GM18907 (cell line): ENCODE measurements around the gene MAP3K9.
"Not testable (repeated sequence)": the region's sequence is repeated elsewhere in the genome, so short reads cannot be mapped to it uniquely, and the experiment has no call there.

ENCODE experiments used
- ATAC-seq: cut with Tn5 transposase; IDR thresholded peaks from one replicate; pipeline ENCODE4 v1.9.1; 2021; ENCODE audit warnings: mild to moderate bottlenecking, moderate library complexity; ENCODE audit not compliant: unreplicated experiment

Gene MAP3K9

DNA sequence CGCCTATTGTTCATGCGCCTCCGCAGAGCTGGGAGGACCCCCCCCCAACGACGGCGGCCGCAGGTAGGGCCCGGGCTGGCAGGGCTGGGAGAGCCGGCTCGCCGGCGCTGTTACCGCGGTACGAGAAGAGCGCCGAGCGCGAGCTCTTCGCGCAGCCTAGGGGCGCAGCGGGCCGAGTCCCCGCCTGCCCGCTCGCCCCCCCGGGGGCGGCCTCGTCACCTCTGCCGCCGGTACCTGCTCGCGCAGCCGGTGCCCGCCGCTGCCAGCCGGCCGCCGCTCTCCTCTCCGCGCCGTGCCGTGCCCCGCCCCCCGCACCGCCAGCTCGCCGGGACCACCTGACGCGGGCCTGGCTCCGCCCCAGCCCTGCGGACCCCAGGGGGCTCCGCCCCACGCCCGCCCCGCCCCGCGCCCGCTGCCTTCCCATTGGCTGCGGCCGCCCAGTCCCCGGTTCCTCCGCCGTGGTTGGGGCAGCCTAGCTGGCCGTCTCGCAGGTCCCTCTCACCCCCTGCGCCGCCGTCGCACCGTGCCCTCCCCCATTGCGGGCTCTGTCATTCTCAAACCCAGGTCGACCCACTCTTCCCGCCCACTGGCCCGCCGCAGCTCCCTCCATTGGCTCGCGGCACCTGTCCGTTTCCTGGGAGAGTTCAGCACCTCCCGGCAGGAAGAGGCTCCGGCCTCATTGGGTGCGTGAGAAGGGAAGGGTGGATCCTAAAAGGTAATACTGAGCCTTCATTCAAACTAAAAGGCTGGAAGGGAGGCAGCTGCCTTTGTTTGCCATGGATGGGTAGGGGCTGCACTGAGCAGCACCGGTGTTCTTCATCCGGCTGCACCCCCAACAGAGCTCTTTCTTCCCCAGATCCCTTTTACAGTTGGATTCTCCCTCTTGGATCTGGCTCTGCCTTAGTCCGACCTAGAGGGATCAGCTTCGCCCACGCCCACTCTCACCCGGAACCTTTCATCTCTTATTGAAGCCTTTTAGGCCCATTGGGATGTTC lies at the start of gene MAP3K9:
MAP3K9 (minus strand) TSS at position 289 of the 995 bp plus-strand sequence. CDS start 342 bp downstream, outside the sequence.
- peak; percentile 92 for ATAC-seq

DNA sequence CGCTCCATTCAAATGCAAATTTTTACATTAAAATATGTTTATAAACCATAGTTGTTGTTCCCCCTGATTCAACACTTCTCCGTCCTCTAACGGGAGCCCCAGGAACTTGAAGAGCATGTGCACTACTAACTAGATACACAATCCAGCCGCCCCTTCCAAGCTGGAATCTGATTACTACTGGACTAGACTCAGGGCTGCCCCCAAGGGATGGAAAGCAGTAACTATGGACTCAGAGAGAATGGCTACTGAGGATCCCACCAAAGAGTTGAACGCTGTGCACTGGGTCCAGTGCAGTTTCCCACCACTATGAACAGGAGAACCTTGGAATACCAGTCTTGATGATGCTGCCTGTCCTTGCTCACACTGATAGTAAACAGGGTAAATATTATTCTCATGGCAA lies 49.3 kb upstream of the MAP3K9 start:
- no peak for ATAC-seq

DNA sequence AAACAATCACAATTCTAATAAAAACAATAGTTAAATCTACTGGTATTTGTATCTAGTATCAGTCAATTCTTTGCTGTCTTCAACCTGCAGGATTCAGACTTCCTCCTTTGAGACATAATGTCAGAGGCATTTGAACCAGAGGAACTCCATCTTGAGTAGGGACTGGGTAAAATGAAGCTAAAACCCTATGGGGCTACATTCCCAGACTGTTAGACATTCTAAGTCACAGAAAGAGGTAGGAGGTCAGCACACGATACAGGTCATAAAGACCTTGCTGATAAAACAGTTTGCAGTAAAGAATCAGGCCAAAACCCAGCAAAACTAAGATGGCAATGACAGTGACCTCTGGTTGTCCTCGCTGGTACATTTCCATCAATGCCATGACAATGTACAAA lies 48.2 kb upstream of the MAP3K9 start:
- ATAC-seq, result no peak

DNA sequence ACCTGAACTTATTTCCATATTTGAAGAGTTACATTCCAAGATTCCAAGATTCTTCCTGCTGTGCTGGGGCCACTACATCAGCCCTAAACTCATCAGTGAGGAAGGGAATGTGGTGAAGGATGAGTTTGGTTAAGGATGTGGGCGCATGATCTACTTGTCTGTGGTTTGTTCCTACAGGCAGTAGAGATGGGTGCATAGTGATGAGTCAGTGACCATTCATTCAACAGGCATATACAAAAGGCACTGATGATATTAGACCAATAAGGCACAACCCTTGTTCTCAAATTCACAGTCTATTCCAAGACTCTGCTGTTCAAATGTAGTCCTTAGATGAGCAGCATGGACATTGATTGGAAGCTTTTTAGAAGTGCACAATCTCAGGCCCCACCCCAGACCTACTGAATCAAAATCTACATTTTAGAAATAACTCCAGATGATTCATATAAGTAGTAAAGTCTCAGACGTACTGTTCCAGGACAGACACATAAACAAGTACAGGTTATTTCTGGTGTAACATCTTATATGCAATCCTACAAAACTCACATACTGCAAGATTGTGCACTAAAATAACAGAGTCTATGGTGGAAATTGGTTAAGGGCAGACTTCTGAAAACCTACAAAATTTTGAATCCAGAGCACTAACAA lies 47.7 kb upstream of the MAP3K9 start:
- ATAC-seq, result no peak

- ATAC-seq, result no peak
Observed at GRCh38 chr14:70855486-70855885, 46.2 kb upstream of the MAP3K9 start.

DNA sequence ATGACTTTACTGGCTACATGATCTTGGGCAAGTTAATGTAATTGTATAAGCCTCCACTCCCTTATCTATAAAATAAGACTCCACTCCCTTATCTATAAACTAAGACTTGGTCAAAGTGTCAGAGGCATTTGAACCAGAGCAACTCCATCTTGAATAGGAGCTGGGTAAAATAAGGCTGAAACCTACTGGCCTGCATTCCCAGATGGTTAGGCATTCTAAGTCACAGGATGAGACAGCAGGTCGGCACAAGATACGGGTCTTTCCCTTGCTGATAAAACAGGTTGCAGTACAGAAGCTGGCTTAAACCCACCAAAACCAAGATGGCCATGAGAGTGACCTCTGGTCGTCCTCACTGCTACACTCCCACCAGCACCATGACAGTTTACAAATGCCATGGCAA lies 44.3 kb upstream of the MAP3K9 start:
- not testable (repeated sequence) for ATAC-seq

GRCh38 chr14:70847406-70848090 lies 38.2 kb upstream of the MAP3K9 start:
- ATAC-seq, result no peak

- no peak for ATAC-seq
Observed at GRCh38 chr14:70845601-70846000, 36.3 kb upstream of the MAP3K9 start.

GRCh38 chr14:70842851-70843462 lies 33.6 kb upstream of the MAP3K9 start:
- no peak for ATAC-seq

DNA sequence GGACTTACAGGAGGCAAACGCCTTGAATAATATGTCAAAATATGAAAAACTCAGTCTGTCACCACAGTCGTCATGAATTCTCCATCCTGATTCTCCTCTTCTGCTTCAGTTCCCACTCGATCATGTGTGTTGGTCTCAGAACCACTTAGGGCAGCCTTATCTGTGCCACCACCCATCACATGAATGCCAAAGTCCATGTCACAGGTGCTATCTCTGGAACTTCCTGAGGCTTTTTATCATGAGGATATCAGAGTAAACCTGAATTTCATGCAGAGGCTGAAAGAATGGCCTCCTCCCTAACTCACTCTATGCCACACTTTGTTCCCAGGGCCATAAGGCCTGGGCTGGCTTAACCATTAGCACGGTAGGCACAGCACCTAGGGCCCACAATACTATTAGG lies 28.8 kb upstream of the MAP3K9 start:
- no peak for ATAC-seq

- ATAC-seq, result no peak
Observed at GRCh38 chr14:70836946-70837345, 27.6 kb upstream of the MAP3K9 start.

GRCh38 chr14:70833884-70834283 lies 24.6 kb upstream of the MAP3K9 start:
- ATAC-seq, result no peak

GRCh38 chr14:70832561-70833305 lies 23.4 kb upstream of the MAP3K9 start:
- ATAC-seq, result no peak

GRCh38 chr14:70830998-70831781 lies 21.9 kb upstream of the MAP3K9 start:
- no peak for ATAC-seq

- no peak for ATAC-seq
Observed at GRCh38 chr14:70828188-70828587, 18.9 kb upstream of the MAP3K9 start.

DNA sequence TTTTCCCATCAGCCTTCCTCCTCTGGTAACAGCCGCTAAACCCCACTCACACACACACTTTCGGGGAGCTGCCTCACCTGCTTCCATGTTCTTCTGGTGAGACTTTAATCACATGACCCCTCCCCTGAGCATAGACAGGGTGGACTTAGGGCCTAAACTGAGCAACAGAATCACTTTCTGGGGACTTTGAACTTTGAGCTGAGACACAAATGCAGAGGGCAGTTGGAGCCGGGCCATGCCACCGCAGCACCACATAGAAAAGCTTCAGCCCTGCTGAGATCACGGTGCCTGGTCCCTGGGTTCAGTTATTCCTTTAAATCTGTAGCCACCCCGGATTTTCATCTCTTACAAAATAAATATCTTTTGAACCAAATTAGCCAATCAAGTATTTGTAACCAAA lies 18.4 kb upstream of the MAP3K9 start:
- no peak for ATAC-seq

DNA sequence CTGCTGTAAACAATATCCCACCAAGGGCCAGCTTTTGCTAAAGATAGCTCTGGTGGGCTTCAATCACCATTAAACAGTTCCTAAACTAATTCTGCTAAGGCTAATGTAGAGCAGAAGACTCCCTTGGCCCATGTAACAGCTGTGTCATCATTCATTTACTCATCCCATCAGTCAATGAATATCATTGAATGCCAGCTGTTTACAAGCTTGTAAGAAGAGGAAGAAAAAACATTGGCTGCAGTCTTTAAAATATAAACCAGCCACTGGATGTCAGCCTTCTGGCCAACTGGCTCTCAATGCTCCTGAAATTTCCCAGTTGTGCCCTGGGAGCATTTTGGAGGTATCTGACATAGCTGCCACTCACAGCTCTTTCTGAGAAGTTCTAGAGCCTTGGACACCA lies 18.0 kb upstream of the MAP3K9 start:
- no peak for ATAC-seq

- ATAC-seq, result no peak
Observed at GRCh38 chr14:70823281-70823680, 14.0 kb upstream of the MAP3K9 start.

DNA sequence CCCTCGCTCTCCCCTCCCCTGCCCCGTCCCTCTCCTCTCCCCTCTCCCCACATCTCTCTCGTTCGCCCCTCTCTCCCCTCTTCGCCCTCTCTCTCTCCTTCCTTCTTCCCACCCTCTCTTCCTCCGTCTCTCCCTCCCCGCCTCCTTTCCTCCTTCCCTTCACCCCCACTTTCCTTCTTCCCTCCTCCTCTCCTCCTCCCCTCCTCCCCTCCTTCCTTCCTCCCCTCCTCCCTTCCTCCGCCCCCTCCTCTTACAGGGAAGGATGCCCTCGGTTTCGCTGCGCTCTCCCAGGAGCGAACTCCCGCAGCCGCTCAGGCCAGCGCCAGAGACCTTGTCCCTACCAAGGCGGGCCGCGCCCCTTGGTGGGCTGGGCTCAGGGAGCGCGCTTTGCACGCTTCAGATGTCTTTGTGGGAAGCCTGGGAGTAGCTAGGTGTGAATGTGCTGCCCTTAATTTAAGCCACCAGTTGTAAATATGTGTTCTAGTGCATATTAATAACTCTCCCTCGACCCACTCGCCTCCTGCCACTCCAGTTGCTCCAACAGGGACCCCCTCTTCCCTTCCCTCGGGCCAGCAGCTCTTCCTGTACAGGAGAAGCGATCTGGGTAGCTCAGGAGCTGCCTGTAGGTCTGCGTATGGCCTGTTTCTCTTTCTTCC lies 13.3 kb upstream of the MAP3K9 start:
- no peak for ATAC-seq
